ENCODE measurements around the gene CAVIN1.

DNA sequence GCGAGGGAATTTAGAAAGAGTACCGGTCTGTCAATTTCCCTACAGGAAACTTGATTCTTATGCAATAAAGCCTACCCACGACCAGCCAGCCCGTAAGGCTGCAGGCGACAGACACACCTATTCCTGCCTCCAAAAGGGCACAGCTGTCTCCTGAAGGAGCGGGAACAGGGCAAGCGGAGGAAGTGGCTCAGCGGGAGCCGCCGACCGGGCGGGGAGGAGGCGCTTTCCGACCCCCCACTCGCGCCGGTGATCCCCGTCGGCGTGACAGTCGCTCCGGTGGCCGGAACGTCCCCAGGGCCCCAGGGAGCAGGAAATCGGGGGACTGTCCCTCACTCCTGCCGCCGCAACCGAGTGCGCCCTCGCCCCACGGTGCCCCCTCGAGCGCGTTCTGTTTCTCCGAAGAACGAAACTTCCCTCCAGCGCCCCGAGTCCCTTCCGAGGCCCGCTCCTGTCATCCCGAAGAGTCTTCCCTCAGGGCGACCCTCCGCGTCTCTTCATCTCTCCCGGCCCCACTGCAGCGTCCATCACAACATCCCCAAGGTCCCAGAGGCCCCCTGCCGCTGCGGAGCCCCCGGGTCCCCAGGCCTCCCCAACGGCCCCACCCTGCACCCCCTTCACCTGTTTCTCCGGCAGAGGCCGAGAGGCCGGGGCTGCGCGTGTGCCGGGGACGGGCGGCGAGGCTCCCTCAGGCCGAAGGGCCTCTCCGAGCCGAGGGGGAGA is 35.2 kb downstream of the CAVIN1 start:
- TF ChIP-seq CTCF (IDR thresholded peaks at IDR 0.05; ENCODE audit: borderline replicate concordance, extremely low read depth, low read length, poor library complexity, severe bottlenecking), result no peak
- TF ChIP-seq EZH2 (IDR thresholded peaks at IDR 0.05; ENCODE audit: borderline replicate concordance, low read depth, low read length, severe bottlenecking), result no peak

Measured in DND-41 (cell line).